K562 (cell line): Measurements from ENCODE around the gene GAL3ST1. TPM values are rescaled to one million over a fixed set of nuclear protein-coding genes. Genes with fewer than 3 reads are reported as not detected.
"Not testable (repeated sequence)": the region's sequence is repeated elsewhere in the genome, so short reads cannot be mapped to it uniquely, and the experiment has no call there.

Source experiments
- ATAC-seq: fragments of 200-7000 bp; cut with Tn5 transposase; 3 replicates; pipeline ENCODE4 v1.9.1; 2020; ENCODE audit warnings: moderate library complexity
- Bru-seq: library from RNA; stranded (reverse); fragments of 400-500 nt; gene quantifications from one replicate; lab custom pipeline; 2021; lab: Mats Ljungman, UMichigan
- BruChase-seq, 2 experiments: library from RNA; stranded (reverse); fragments of 400-500 nt; gene quantifications; one replicate each; lab custom pipeline; 2021; lab: Mats Ljungman, UMichigan
- BruUV-seq: library from RNA; stranded (reverse); fragments of 400-500 nt; replicated peaks from 2 replicates; lab custom pipeline; 2021; lab: Mats Ljungman, UMichigan
- CTCF ChIA-PET: fragments of 300-600 bp; formaldehyde crosslinking; extraction: SDS; loops from one replicate; lab custom pipeline; 2021; ENCODE audit warnings: low intra/inter-chr PET ratio; lab: Yijun Ruan, JAX
- POLR2A ChIA-PET: fragments of 300-600, 350-650 bp; sonication (Branson Sonifier 250); formaldehyde crosslinking; extraction: SDS; loops from one replicate; lab custom pipeline; 2021; ENCODE audit warnings: antibody characterized with exemption, inconsistent platforms; lab: Yijun Ruan, JAX
- DNase-seq, 4 experiments: peaks; one replicate each; pipeline versions ENCODE4 v3.0.0 to v3.0.0-alpha.2; 2011 to 2018; ENCODE audit warnings: low spot score in 3 of 4, mixed read lengths in 3 of 4; ENCODE audit errors: extremely low read depth in 1 of 4
- FAIRE-seq: peaks from 2 replicates; lab custom pipeline; 2011; peaks lifted over from hg19 to GRCh38; lab: Jason Lieb, UNC
- H2AFZ ChIP-seq: 2 replicates; pipeline ENCODE4 v1.6.0; 2011; ENCODE audit warnings: low read depth, low read length, control low read depth, inconsistent platforms
- H3K27ac ChIP-seq: fragments of 200-600 bp; 3 replicates; pipeline ENCODE4 v1.8.0; 2011; ENCODE audit warnings: low read depth, mild to moderate bottlenecking, control low read depth, inconsistent platforms, low read length, moderate library complexity, mixed read lengths; ENCODE audit errors: extremely low read depth
- H3K27me3 ChIP-seq, 2 experiments: fragments of 300-600 bp in 1 of 2; 2 replicates in 1 of 2; 3 replicates in 1 of 2; pipeline versions ENCODE4 v1.6.0 to v1.8.0; 2011; ENCODE audit warnings: inconsistent platforms in 2 of 2, low read length in 2 of 2, mild to moderate bottlenecking in 1 of 2, mixed read lengths in 1 of 2, moderate library complexity in 1 of 2; ENCODE audit not compliant: control insufficient read depth in 2 of 2, insufficient read depth in 2 of 2
- H3K36me3 ChIP-seq: fragments of 300-600 bp; 3 replicates; pipeline ENCODE4 v1.8.0; 2011; ENCODE audit warnings: mild to moderate bottlenecking, low read length, inconsistent platforms; ENCODE audit not compliant: control insufficient read depth, insufficient read depth
- H3K4me1 ChIP-seq, 2 experiments: fragments of 200-600 bp in 1 of 2; replicated peaks in 1 of 2; 2 replicates in 1 of 2; 3 replicates in 1 of 2; pipeline versions ENCODE4 v1.5.1 to v1.8.0; 2011; ENCODE audit warnings: inconsistent platforms in 2 of 2, low read length in 2 of 2, mild to moderate bottlenecking in 1 of 2, mixed read lengths in 1 of 2, moderate library complexity in 1 of 2; ENCODE audit not compliant: control insufficient read depth in 2 of 2, insufficient read depth in 2 of 2
- H3K4me2 ChIP-seq: 2 replicates; pipeline ENCODE4 v1.6.1; 2011; ENCODE audit warnings: low read length, control low read depth, inconsistent platforms, mixed read lengths; ENCODE audit not compliant: insufficient read depth
- H3K4me3 ChIP-seq: fragments of 200-600 bp; sonication (generic), shearing (Covaris generic); 2 replicates; pipeline ENCODE4 v1.5.1; 2016; ENCODE audit warnings: control low read depth, inconsistent platforms
- H3K79me2 ChIP-seq: fragments of 200-600 bp; 3 replicates; pipeline ENCODE4 v1.8.0; 2011; ENCODE audit warnings: low read length, inconsistent platforms; ENCODE audit not compliant: control insufficient read depth, insufficient read depth
- H3K9ac ChIP-seq, 2 experiments: 2 replicates each; pipeline versions ENCODE4 v1.6.0 to v1.6.1; 2011; ENCODE audit warnings: low read depth in 2 of 2, low read length in 2 of 2, control low read depth in 1 of 2, inconsistent platforms in 1 of 2, mild to moderate bottlenecking in 1 of 2, mixed read lengths in 1 of 2; ENCODE audit not compliant: insufficient read depth in 1 of 2
- H3K9me1 ChIP-seq: one replicate; pipeline ENCODE4 v1.6.0; 2011; ENCODE audit warnings: inconsistent platforms, mild to moderate bottlenecking, low read length, moderate library complexity; ENCODE audit not compliant: control insufficient read depth, insufficient read depth
- H3K9me3 ChIP-seq: replicated peaks from 2 replicates; pipeline ENCODE4 v1.5.1; 2011; ENCODE audit warnings: low read depth, low read length, inconsistent platforms; ENCODE audit not compliant: control insufficient read depth, insufficient read depth
- H4K20me1 ChIP-seq: replicated peaks from 2 replicates; pipeline ENCODE4 v1.6.1; 2011; ENCODE audit warnings: low read length, inconsistent platforms, mixed read lengths; ENCODE audit not compliant: control insufficient read depth, insufficient read depth
- KAT8 ChIP-seq: fragments of 450-650 bp; IDR thresholded peaks from 2 replicates; pipeline ENCODE4 v1.6.1; 2016; ENCODE audit warnings: low read depth, mild to moderate bottlenecking
- POLR2AphosphoS2 ChIP-seq: IDR thresholded peaks from 2 replicates; pipeline ENCODE4 v1.6.1; 2012; ENCODE audit warnings: low read length, improper control_type of control experiment
- POLR2G ChIP-seq: fragments of 200-400 bp; formaldehyde crosslinking; IDR thresholded peaks from 2 replicates; pipeline ENCODE4 v1.6.1; 2017; ENCODE audit warnings: low read depth, mild to moderate bottlenecking, antibody characterized with exemption, low read length, moderate library complexity
- RBM22 ChIP-seq: fragments of 200-400 bp; formaldehyde crosslinking; IDR thresholded peaks from 2 replicates; pipeline ENCODE4 v1.6.1; 2018; ENCODE audit warnings: low read length, low read depth; ENCODE audit not compliant: poor library complexity, severe bottlenecking
- SREBF1 ChIP-seq: fragments of 150-350 bp; IDR thresholded peaks from 2 replicates; pipeline ENCODE4 v1.6.1; 2014; ENCODE audit warnings: antibody characterized with exemption, low read depth, low read length, borderline replicate concordance
- WGBS: fragments of 100-300 bp; shearing (Covaris generic); methylation state at CpG from one replicate; pipeline ENCODE4 v1.1.6; 2016; ENCODE audit warnings: low coverage, mixed read lengths; ENCODE audit not compliant: insufficient coverage; ENCODE audit errors: missing lambda C conversion rate; 5-methylcytosine and 5-hydroxymethylcytosine counted together
- in situ Hi-C: fragments of 300-500 bp; cut with MboI; formaldehyde crosslinking; loops from 4 replicates; pipeline ENCODE4 v1.15.0; 2018; ENCODE audit warnings: inconsistent platforms, mixed read lengths
- intact Hi-C: fragments of 100-400 bp; cut with micrococcal nuclease; formaldehyde crosslinking; loops from 2 replicates; pipeline ENCODE4 v1.14.2; 2022
- long read RNA-seq, 3 experiments: library from polyadenylated mRNA in 2 of 3; library from RNA in 1 of 3; unstranded in 2 of 3; stranded (forward) in 1 of 3; transcript quantifications; one replicate each; pipeline ENCODE4 v2.0.0, GENCODE V29; 2019 to 2022
- polyA minus RNA-seq, 3 experiments: library from RNA; depleted of rRNA, polyadenylated mRNA; stranded (reverse); fragments of >200 nt; gene quantifications; 2 replicates each; pipeline ENCODE4 v1.2.3, GENCODE V29; 2011
- polyA plus RNA-seq, 8 experiments: library from polyadenylated mRNA; depleted of rRNA in 4 of 8; stranded (reverse) in 5 of 8; unstranded in 3 of 8; fragments of >200 nt; fragmentation: Nextera tagmentation in 2 of 8; fragmentation: Illumina TruSeq in 1 of 8; extraction: Ambion mirVana in 2 of 8; extraction: Trizol in 1 of 8; gene quantifications; 2 replicates each; pipeline versions ENCODE4 v1.2.1 to v1.2.3, GENCODE V29; 2011 to 2014; ENCODE audit warnings: inconsistent platforms in 1 of 8, missing spikeins in 1 of 8
- total RNA-seq, 7 experiments: library from RNA; depleted of rRNA in 6 of 7; stranded (reverse); fragments of >200 nt in 6 of 7; fragmentation: Illumina TruSeq in 2 of 7; extraction: Trizol in 2 of 7; gene quantifications; 2 replicates each; pipeline versions ENCODE4 v1.2.1 to v1.2.3, GENCODE V29; 2011 to 2021; ENCODE audit warnings: low replicate concordance in 1 of 7

GAL3ST1 gene
- 1.4 TPM in 1 of 2 replicates, not detected in the other for total RNA-seq (2011; cell fraction: chromatin; rRNA removed; ENCODE audit: low replicate concordance)
- total RNA-seq (2011; cell fraction: nucleolus; rRNA removed), result 3.0 and 3.9 TPM in 2 replicates
- total RNA-seq (2011; cell fraction: nucleoplasm; rRNA removed), result 1.5 and 1.6 TPM in 2 replicates
- 0.45 and 1.3 TPM in 2 replicates for total RNA-seq (2014; rRNA removed)
- 0.15 TPM in 1 of 2 replicates, not detected in the other for total RNA-seq (2014; rRNA removed; fragmentation: Illumina TruSeq; extraction: Trizol)
- 0.38 and 0.43 TPM in 2 replicates for total RNA-seq (2015; rRNA removed; fragmentation: Illumina TruSeq; extraction: Trizol)
- 1.5 and 1.6 TPM in 2 replicates for total RNA-seq (2021)
- polyA plus RNA-seq (2011; rRNA removed), result 0.10 and 0.79 TPM in 2 replicates
- 1.1 and 1.7 TPM in 2 replicates for polyA plus RNA-seq (2011; cell fraction: cytosol; rRNA removed)
- polyA plus RNA-seq (2011; cell fraction: nucleus; rRNA removed), result 0.40 and 0.63 TPM in 2 replicates
- 0.83 and 2.2 TPM in 2 replicates for polyA plus RNA-seq (2012)
- polyA plus RNA-seq (2014; fragmentation: Illumina TruSeq; extraction: Trizol), result 0.22 and 0.72 TPM in 2 replicates
- polyA plus RNA-seq (2014; fragmentation: Nextera tagmentation; extraction: Ambion mirVana), result under 1 TPM in 1 of 2 experiments, not detected in 1; 0.03 TPM
- polyA plus RNA-seq (2014; rRNA removed), result 0.80 and 1.9 TPM in 2 replicates
- polyA minus RNA-seq (2011; rRNA and poly(A)+ RNA removed), result 0.25 TPM in 1 of 2 replicates, not detected in the other
- polyA minus RNA-seq (2011; cell fraction: cytosol; rRNA and poly(A)+ RNA removed), result 1.1 TPM in 1 of 2 replicates, not detected in the other
- 0.13 and 0.33 TPM in 2 replicates for polyA minus RNA-seq (2011; cell fraction: nucleus; rRNA and poly(A)+ RNA removed)
- Bru-seq, nascent RNA, result percentile 34 among the genes with signal in this experiment
- BruChase-seq, experiment 1, labeled RNA remaining after a 2-hour chase, result percentile 25 among the genes with signal in this experiment
- BruChase-seq, experiment 2, labeled RNA remaining after a 6-hour chase, result percentile 35 among the genes with signal in this experiment
- long read RNA-seq, experiment 1, partial matches to known transcripts, result 0 of 12 reads
- long read RNA-seq, experiment 1, other reads (novel, unspliced or antisense), result 11 of 12 reads
- long read RNA-seq, experiment 2, result 0 reads
- long read RNA-seq, experiment 3, partial matches to known transcripts, result 0 of 1 reads
- long read RNA-seq, experiment 3, other reads (novel, unspliced or antisense), result 0 of 1 reads

GRCh38 chr22:30574095-30574981 lies at the start of gene GAL3ST1:
TSS of gene GAL3ST1 (minus strand) at chr22:30574665. CDS start at chr22:30557392, 17,273 bp downstream.
- no peak for FAIRE-seq
- intact Hi-C loops (no loop called here), in situ Hi-C loops (no loop called here)

DNA sequence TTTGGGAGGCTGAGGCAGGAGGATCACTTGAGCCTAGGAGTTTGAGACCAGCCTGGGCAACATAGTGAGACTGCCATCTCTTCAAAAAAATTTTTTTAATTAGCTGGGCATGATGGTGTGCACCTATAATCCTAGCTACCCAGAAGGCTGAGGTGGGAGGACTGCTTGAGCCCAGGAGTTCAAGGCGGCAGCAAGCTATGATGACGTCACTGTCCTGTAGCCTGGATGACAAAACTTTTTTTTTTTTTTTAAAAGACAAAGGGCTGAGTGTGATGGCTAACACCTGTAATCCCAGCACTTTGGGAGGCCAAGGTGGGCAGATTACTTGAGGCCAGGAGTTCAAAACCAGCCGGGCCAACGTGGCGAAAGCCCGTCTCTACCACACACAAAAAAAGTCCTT lies 45.4 kb upstream of the GAL3ST1 start:
- H3K4me2 ChIP-seq, H3K9me3 ChIP-seq, H3K9ac ChIP-seq, H3K4me1 ChIP-seq, H3K4me3 ChIP-seq, H3K36me3 ChIP-seq, H3K9me1 ChIP-seq, H3K27me3 ChIP-seq, H3K79me2 ChIP-seq, BruUV-seq, H2AFZ ChIP-seq, CTCF ChIA-PET, DNase-seq, FAIRE-seq, H3K27ac ChIP-seq, H4K20me1 ChIP-seq, in situ Hi-C loops, intact Hi-C loops, ATAC-seq: not testable (repeated sequence)
- WGBS, result 58% methylated on average over 6 of the region's 6 CpGs
- POLR2A ChIA-PET, result interaction anchor here (0.7 to 4.0 kb wide), 3 partner anchors 9 to 11 kb away, joined by 3 to 17 read pairs (median 3); no protein-coding TSS in a partner anchor

More at GRCh38 chr22:30574095-30574981, at the start of gene GAL3ST1:
- no peak for ATAC-seq
- Histone ChIP-seq H4K20me1 (no peaks in the 10 kb centered on the region; the same call in none of the 2 replicates), H3K79me2 (no peaks in the 10 kb centered on the region), H2AFZ (no peak within 1 kb of the TSS), H3K9ac (no peak within 1 kb of the TSS), H3K4me2 (no peak within 1 kb of the TSS), H3K9me1 (no peaks in the 10 kb centered on the region), H3K27ac (no peak within 1 kb of the TSS), H3K9me3 (no peaks in the 10 kb centered on the region), H3K36me3 (peaks cover 40% of the 10 kb centered on the region; the same call in 1 of the 3 replicates), H3K4me1 (peaks cover 0 to 12% of the 10 kb centered on the region in 2 experiments; a peak in 2 of 5 replicates), H3K4me3 (no peak within 1 kb of the TSS), H3K27me3 (peaks cover 0 to 13% of the 10 kb centered on the region in 2 experiments; a peak in 3 of 5 replicates)
- CTCF ChIA-PET, result no interaction called here
- BruUV-seq, result no TSS peak
- WGBS, result 80% methylated on average over 10 of the region's 75 CpGs
- peak; percentile 44; the same call in 1 of the 2 replicates for TF ChIP-seq POLR2G
- TF ChIP-seq SREBF1, result no peak
- no peak for TF ChIP-seq POLR2AphosphoS2
- no peak for TF ChIP-seq KAT8
- TF ChIP-seq RBM22, result peak; percentile 9
- DNase-seq, result no peak
- POLR2A ChIA-PET, result interaction anchor here (0.6 to 1.0 kb wide), 3 partner anchors 13 to 491 kb away, joined by 3 read pairs; no protein-coding TSS in a partner anchor
